Fibroblast of the aortic adventitia (primary cell): ENCODE results near the gene FOXN1. TPM values are rescaled to one million over a fixed set of nuclear protein-coding genes. Genes with fewer than 3 reads are reported as not detected.

Experiments
- DNase-seq: peaks from one replicate; pipeline ENCODE4 v3.0.0-alpha.2; 2010; ENCODE audit warnings: low read depth
- H3K4me3 ChIP-seq: 2 replicates; pipeline ENCODE4 v1.5.1; 2011; ENCODE audit warnings: low read depth, mild to moderate bottlenecking, control low read depth, low read length, moderate library complexity
- total RNA-seq: library from RNA; depleted of rRNA; stranded (reverse); fragments of >200 nt; gene quantifications from 2 replicates; pipeline ENCODE4 v1.2.3, GENCODE V29; 2012; ENCODE audit warnings: low replicate concordance
- TF ChIP-seq, protein P1 (sequence below): IDR thresholded peaks from 2 replicates; pipeline ENCODE4 v1.5.1; 2011; ENCODE audit warnings: mild to moderate bottlenecking, low read length, control low read depth, inconsistent platforms; ENCODE audit not compliant: insufficient read depth

FOXN1 gene
- total RNA-seq, 1 donor: not detected

DNA sequence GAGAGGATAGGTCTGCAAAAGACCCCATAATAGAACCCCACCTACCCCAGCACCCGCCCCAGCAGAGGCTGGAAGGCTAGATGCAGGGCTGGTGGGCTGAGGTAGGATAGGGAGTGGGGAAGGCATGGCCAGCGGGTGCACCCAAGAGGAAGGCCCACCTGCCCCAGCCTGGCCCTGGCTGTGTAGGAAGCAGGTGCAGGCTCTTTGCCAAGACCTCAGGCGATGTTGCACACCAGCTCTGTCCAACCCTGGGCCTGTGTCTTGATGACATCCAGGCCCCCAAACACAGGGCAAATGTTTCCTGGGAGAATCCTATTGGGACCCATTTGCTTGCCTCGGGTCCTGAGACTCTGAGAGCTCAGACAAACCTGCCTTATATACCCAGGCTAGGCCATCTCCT is 34.1 kb downstream of the FOXN1 start:
- no peak for DNase-seq
- TF ChIP-seq, protein P1, sequence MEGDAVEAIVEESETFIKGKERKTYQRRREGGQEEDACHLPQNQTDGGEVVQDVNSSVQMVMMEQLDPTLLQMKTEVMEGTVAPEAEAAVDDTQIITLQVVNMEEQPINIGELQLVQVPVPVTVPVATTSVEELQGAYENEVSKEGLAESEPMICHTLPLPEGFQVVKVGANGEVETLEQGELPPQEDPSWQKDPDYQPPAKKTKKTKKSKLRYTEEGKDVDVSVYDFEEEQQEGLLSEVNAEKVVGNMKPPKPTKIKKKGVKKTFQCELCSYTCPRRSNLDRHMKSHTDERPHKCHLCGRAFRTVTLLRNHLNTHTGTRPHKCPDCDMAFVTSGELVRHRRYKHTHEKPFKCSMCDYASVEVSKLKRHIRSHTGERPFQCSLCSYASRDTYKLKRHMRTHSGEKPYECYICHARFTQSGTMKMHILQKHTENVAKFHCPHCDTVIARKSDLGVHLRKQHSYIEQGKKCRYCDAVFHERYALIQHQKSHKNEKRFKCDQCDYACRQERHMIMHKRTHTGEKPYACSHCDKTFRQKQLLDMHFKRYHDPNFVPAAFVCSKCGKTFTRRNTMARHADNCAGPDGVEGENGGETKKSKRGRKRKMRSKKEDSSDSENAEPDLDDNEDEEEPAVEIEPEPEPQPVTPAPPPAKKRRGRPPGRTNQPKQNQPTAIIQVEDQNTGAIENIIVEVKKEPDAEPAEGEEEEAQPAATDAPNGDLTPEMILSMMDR: no peak
- no peak overlapping the region for H3K4me3 ChIP-seq

DNA sequence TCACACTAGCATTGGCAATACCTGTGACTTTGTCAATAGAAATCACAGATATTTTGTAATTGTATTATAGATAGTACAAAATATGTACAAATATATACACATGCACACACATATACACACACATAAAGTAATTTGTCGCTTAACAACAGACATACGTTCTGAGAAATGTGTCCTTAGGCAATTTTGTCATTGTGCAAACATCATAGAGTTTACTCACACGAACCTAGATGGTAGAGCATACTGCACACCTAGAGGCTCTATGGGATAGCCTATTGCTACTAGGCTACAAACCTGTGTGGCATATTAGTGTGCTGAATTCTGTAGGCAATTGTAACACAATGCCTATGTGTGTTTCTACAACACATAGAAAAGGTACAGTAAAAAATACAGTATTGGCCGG is 35.3 kb downstream of the FOXN1 start:
- TF ChIP-seq, protein P1: no peak
- no peak for DNase-seq
- H3K4me3 ChIP-seq: no peak overlapping the region

DNA sequence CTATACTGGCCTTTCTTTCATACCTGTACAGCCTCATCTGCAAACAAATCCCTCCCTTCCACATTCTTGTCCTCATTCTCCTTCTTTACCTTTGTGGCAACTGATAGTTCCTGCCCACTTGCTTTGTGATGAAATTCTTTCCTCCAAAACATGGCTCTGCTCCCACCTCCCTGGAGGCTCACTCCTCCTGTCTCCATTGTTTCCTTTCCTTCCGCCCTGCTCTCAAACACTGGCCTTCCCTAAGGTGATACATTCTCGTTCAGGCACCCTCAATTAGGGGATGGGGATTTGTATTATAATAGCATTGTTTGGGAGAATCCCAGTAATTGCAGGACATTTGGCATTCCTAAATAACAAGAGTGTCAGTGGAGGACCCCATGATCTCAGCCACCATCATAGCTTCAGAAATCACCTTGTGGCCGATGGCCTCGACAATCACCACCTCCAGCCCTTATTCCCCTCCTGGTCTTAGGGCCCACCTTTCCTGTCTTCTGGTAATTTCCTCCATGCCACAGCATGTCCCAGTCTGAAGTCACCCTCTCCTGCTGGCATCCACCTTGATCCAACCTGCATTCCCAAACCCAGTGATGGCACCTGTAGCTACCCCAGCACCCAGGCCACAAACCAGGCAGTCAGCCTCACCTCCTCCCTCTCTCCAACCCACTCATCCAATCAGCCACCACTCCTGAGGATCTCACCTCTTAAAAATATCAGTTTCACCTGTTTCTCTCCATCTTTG is 38.4 kb downstream of the FOXN1 start:
- DNase-seq: no peak
- no peak overlapping the region for H3K4me3 ChIP-seq
- TF ChIP-seq, protein P1: no peak

DNA sequence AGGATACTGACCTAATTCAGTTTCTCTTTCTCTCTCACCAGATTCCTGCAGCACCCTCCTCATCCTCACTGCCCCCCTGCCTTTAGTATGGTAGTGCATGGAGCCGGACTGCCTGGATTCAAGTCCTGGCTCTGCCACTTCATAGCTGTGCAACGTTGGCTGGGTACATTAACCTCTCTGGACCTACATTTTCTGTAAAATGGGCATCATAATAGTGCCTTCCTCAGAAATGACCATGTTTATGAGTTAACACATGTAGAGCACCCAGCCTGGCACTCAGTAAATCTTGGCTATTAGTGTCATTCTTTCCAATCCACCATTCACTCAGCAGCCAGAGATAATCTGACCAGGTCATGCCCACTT is 39.0 kb downstream of the FOXN1 start:
- H3K4me3 ChIP-seq: no peak overlapping the region
- TF ChIP-seq, protein P1: no peak
- no peak for DNase-seq

DNA sequence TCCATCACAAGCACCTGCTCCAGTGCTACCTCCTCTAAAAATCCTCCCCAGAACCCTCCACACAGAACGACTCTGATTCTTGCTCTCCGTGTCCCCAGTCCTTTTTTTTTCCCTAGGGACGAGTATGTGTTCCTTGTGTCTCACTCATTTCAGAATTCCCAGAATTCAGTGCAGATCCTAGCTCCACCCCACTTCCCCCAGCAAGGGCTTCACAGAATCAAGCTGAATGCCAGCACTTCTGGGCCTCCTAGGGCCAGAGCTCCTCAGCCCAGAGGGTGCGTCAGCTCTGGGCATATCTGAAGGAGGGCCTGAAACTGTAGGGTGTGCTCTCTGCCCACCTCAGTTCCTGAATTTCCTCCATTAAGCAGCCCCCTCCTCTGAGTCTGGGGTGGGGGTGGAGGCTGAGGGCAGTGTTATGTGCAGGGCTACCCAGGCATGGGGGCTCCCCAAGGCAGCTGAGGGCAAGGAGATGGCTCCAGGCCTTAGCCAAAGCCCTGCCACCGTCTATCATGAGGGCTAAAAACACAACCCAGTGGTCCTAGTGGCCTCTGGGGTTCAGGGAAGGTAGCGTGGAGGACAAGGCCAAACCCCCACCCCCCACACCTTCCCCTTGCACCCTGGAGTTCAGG is 39.8 kb downstream of the FOXN1 start:
- TF ChIP-seq, protein P1: no peak
- no peak for DNase-seq
- H3K4me3 ChIP-seq: no peak overlapping the region

DNA sequence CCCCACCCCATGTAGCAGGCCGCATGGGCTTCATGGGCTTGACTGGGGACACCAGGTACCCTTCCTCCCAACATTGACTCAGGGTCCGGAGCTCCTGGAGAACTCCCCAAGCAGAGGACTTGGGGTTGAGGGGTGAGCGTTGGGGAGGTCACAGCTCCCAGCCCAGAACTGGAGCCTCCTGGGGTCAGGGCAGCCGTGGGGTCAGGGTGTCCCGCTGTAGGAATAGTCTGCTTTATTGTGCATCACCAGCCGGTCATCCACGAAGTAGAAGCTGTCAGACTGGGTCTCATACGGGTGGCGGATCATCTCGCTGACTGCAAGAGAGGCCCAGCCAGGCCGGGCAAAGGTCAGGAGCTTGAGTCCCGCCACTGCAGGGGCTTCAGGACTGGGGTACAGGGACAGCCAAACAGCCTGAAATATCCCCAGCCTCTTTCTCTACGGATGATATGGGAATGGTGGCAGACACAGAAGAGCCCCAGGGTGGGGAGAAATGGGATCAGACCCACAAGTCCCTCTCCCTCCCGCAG is 41.0 kb downstream of the FOXN1 start:
- H3K4me3 ChIP-seq: no peak overlapping the region
- TF ChIP-seq, protein P1: no peak
- no peak for DNase-seq
